Skin epidermis (tissue), 12 donors: ENCODE measurements around the gene PLIN3.
"Not testable (repeated sequence)": the region's sequence is repeated elsewhere in the genome, so short reads cannot be mapped to it uniquely, and the experiment has no call there.

Experiments
- H3K27ac ChIP-seq, 21 experiments: fragments of 200-600 bp; sonication (generic) in 11 of 21; one replicate each; pipeline ENCODE4 v1.5.0; 2020; ENCODE audit warnings: mild to moderate bottlenecking in 3 of 21, inconsistent platforms in 2 of 21, moderate library complexity in 2 of 21
- H3K4me3 ChIP-seq, 7 experiments: fragments of 200-600 bp; sonication (generic) in 2 of 7; one replicate each; pipeline ENCODE4 v1.5.0; 2020; ENCODE audit warnings: inconsistent platforms in 2 of 7, mild to moderate bottlenecking in 2 of 7, moderate library complexity in 1 of 7

PLIN3 gene

GRCh38 chr19:4897146-4897545 is 29.7 kb upstream of the PLIN3 start:
- Histone ChIP-seq H3K4me3 (no peak overlapping the region), H3K27ac (no peak overlapping the region)

GRCh38 chr19:4896372-4896771 is 28.9 kb upstream of the PLIN3 start:
- Histone ChIP-seq H3K27ac (no peak overlapping the region), H3K4me3 (no peak overlapping the region)

GRCh38 chr19:4892962-4893361 is 25.5 kb upstream of the PLIN3 start:
- not testable (repeated sequence) for H3K27ac ChIP-seq, H3K4me3 ChIP-seq

- Histone ChIP-seq H3K4me3 (no peak overlapping the region), H3K27ac (no peak overlapping the region)
Measured at GRCh38 chr19:4891066-4891465, 23.6 kb upstream of the PLIN3 start.

GRCh38 chr19:4889034-4889815 is 21.8 kb upstream of the PLIN3 start:
- Histone ChIP-seq H3K27ac (no peak overlapping the region), H3K4me3 (no peak overlapping the region)

- H3K4me3 ChIP-seq, H3K27ac ChIP-seq: not testable (repeated sequence)
Measured at GRCh38 chr19:4887803-4888202, 20.3 kb upstream of the PLIN3 start.

GRCh38 chr19:4884993-4885392 is 17.5 kb upstream of the PLIN3 start:
- H3K27ac ChIP-seq, H3K4me3 ChIP-seq: not testable (repeated sequence)

GRCh38 chr19:4882874-4883273 is 15.4 kb upstream of the PLIN3 start:
- not testable (repeated sequence) for H3K4me3 ChIP-seq, H3K27ac ChIP-seq

- Histone ChIP-seq H3K27ac (no peak overlapping the region), H3K4me3 (no peak overlapping the region)
Measured at GRCh38 chr19:4879041-4879440, 11.6 kb upstream of the PLIN3 start.

GRCh38 chr19:4878491-4878968 is 11.1 kb upstream of the PLIN3 start:
- H3K4me3 ChIP-seq: no peak overlapping the region

GRCh38 chr19:4877753-4878490 is 10.5 kb upstream of the PLIN3 start:
- no peak overlapping the region for H3K4me3 ChIP-seq
- peak overlapping the region in 1 of 21 experiments; percentile 33 for H3K27ac ChIP-seq

More at GRCh38 chr19:4878491-4878968, 11.1 kb upstream of the PLIN3 start:
- H3K27ac ChIP-seq: peak overlapping the region in 1 of 21 experiments; percentile 33

GRCh38 chr19:4873930-4874329 is 6.5 kb upstream of the PLIN3 start:
- no peak overlapping the region for H3K27ac ChIP-seq
- H3K4me3 ChIP-seq: no peak overlapping the region

GRCh38 chr19:4871711-4872110 is 4.2 kb upstream of the PLIN3 start:
- Histone ChIP-seq H3K4me3 (no peak overlapping the region), H3K27ac (no peak overlapping the region)

- peak overlapping the region in 15 of 21 experiments; percentile 15 to 71 (median 48) for H3K27ac ChIP-seq
- H3K4me3 ChIP-seq: no peak overlapping the region
Measured at GRCh38 chr19:4870025-4870700, 2.7 kb upstream of the PLIN3 start.

- peak overlapping the region in 17 of 21 experiments; percentile 75 to 99 (median 91) for H3K27ac ChIP-seq
- H3K4me3 ChIP-seq: peak overlapping the region in 6 of 7 experiments; percentile 51 to 91 (median 72)
Measured at GRCh38 chr19:4868286-4868834, 893 bp upstream of the PLIN3 start.

- Histone ChIP-seq H3K27ac (peak overlapping the region; percentile 71 to 99 (median 90)), H3K4me3 (peak overlapping the region; percentile 51 to 91 (median 69))
Measured at GRCh38 chr19:4866595-4867424, 657 bp downstream of the PLIN3 start.

- Histone ChIP-seq H3K27ac (peak overlapping the region in 9 of 21 experiments; percentile 10 to 61 (median 43)), H3K4me3 (no peak overlapping the region)
Measured at GRCh38 chr19:4861147-4861546, 6.3 kb downstream of the PLIN3 start.

- Histone ChIP-seq H3K4me3 (no peak overlapping the region), H3K27ac (peak overlapping the region in 1 of 21 experiments; percentile 21)
Measured at GRCh38 chr19:4859697-4860096, 7.8 kb downstream of the PLIN3 start.

GRCh38 chr19:4856468-4856867 is 11.0 kb downstream of the PLIN3 start:
- not testable (repeated sequence) for H3K27ac ChIP-seq, H3K4me3 ChIP-seq
